Neural cell (in vitro differentiated cells): ENCODE results near the gene MUC22. TPM values are rescaled to one million over a fixed set of nuclear protein-coding genes. Genes with fewer than 3 reads are reported as not detected.
"Not testable (repeated sequence)": the region's sequence is repeated elsewhere in the genome, so short reads cannot be mapped to it uniquely, and the experiment has no call there.

ENCODE experiments used
- H2AFZ ChIP-seq: fragments of 200-600, 300-800 bp; sonication (generic), shearing (Covaris generic); 2 replicates; pipeline ENCODE4 v1.6.0; 2014; ENCODE audit warnings: low read depth, mild to moderate bottlenecking, antibody characterized with exemption, low read length, moderate library complexity
- H3F3A ChIP-seq: fragments of 200-600 bp; shearing (Covaris generic); 2 replicates; pipeline ENCODE4 v1.6.1; 2016; ENCODE audit warnings: mild to moderate bottlenecking, moderate library complexity, mixed read lengths, antibody characterized with exemption, low read length; ENCODE audit not compliant: insufficient read depth, poor library complexity, severe bottlenecking
- H3K27ac ChIP-seq: fragments of 200-600, 300-800 bp; sonication (generic), shearing (Covaris generic); 2 replicates; pipeline ENCODE4 v1.5.1; 2014; ENCODE audit warnings: mild to moderate bottlenecking, low read length, moderate library complexity
- H3K27me3 ChIP-seq: fragments of 300-800, 200-600 bp; sonication (generic), shearing (Covaris generic); 2 replicates; pipeline ENCODE4 v1.6.0; 2014; ENCODE audit warnings: mild to moderate bottlenecking, low read depth, low read length, moderate library complexity; ENCODE audit not compliant: insufficient read depth
- H3K36me3 ChIP-seq: fragments of 300-800, 200-600 bp; sonication (generic), shearing (Covaris generic); 2 replicates; pipeline ENCODE4 v1.5.1; 2014; ENCODE audit warnings: mild to moderate bottlenecking, antibody characterized with exemption, low read length, moderate library complexity; ENCODE audit not compliant: insufficient read depth
- H3K4me2 ChIP-seq: fragments of 300-800, 200-600 bp; sonication (generic), shearing (Covaris generic); 2 replicates; pipeline ENCODE4 v1.6.0; 2014; ENCODE audit warnings: mild to moderate bottlenecking, low read length
- H3K4me3 ChIP-seq: fragments of 300-800, 200-600 bp; sonication (generic), shearing (Covaris generic); 2 replicates; pipeline ENCODE4 v1.5.1; 2014; ENCODE audit warnings: mild to moderate bottlenecking, low read length, moderate library complexity
- H3K79me2 ChIP-seq: fragments of 200-600 bp; shearing (Covaris generic); replicated peaks from 2 replicates; pipeline ENCODE4 v1.6.0; 2014; ENCODE audit warnings: mild to moderate bottlenecking, low read length, moderate library complexity; ENCODE audit not compliant: insufficient read depth
- H3K9ac ChIP-seq: fragments of 300-800, 200-600 bp; sonication (generic), shearing (Covaris generic); 2 replicates; pipeline ENCODE4 v1.6.1; 2016; ENCODE audit warnings: mild to moderate bottlenecking, low read length, mixed read lengths
- H3K9me2 ChIP-seq: fragments of 200-600 bp; shearing (Covaris generic); 2 replicates; pipeline ENCODE4 v1.6.1; 2016; ENCODE audit warnings: mild to moderate bottlenecking, low read length, mixed read lengths; ENCODE audit not compliant: insufficient read depth
- H3K9me3 ChIP-seq: fragments of 200-600, 300-800 bp; sonication (generic), shearing (Covaris generic); 2 replicates; pipeline ENCODE4 v1.6.1; 2016; ENCODE audit warnings: mild to moderate bottlenecking, mixed run types, low read length, moderate library complexity, mixed read lengths
- H4K20me1 ChIP-seq: fragments of 200-600 bp; shearing (Covaris generic); 2 replicates; pipeline ENCODE4 v1.6.1; 2016; ENCODE audit warnings: mild to moderate bottlenecking, mixed run types; ENCODE audit not compliant: insufficient read depth
- EP300 ChIP-seq: fragments of 450-650 bp; conservative IDR thresholded peaks from 2 replicates; pipeline ENCODE4 v1.6.1; 2014; ENCODE audit warnings: antibody characterized with exemption, mild to moderate bottlenecking, moderate library complexity; ENCODE audit not compliant: poor library complexity, severe bottlenecking
- EZH2 ChIP-seq: fragments of 200-600, 300-800 bp; shearing (Covaris generic), sonication (generic); IDR thresholded peaks from 2 replicates; pipeline ENCODE4 v1.6.1; 2014; ENCODE audit warnings: antibody characterized with exemption, low read length, borderline replicate concordance, mild to moderate bottlenecking; ENCODE audit not compliant: insufficient read depth, poor library complexity, severe bottlenecking
- POLR2AphosphoS5 ChIP-seq: IDR thresholded peaks from 2 replicates; pipeline ENCODE4 v1.6.1; 2012
- RAD21 ChIP-seq: fragments of 450-650 bp; conservative IDR thresholded peaks from 2 replicates; pipeline ENCODE4 v1.6.1; 2014; ENCODE audit warnings: antibody characterized with exemption, mild to moderate bottlenecking, moderate library complexity
- SMC3 ChIP-seq: fragments of 450-650 bp; conservative IDR thresholded peaks from 2 replicates; pipeline ENCODE4 v1.6.1; 2014; ENCODE audit warnings: antibody characterized with exemption, mild to moderate bottlenecking, moderate library complexity; ENCODE audit not compliant: poor library complexity
- TAF1 ChIP-seq: IDR thresholded peaks from 2 replicates; pipeline ENCODE4 v1.6.1; 2012; ENCODE audit warnings: low read depth
- polyA plus RNA-seq: library from polyadenylated mRNA; depleted of rRNA; stranded (reverse); fragments of >200 nt; gene quantifications from 2 replicates; pipeline ENCODE4 v1.2.3, GENCODE V29; 2014
- TF ChIP-seq, protein P1 (sequence below): IDR thresholded peaks from 2 replicates; pipeline ENCODE4 v1.6.1; 2012; ENCODE audit warnings: borderline replicate concordance
- TF ChIP-seq, protein P2 (sequence below): fragments of 450-650 bp; IDR thresholded peaks from 2 replicates; pipeline ENCODE4 v1.5.1; 2014; ENCODE audit warnings: antibody characterized with exemption, mild to moderate bottlenecking, moderate library complexity; ENCODE audit not compliant: poor library complexity, severe bottlenecking

MUC22 gene
- polyA plus RNA-seq, 1 donor from 2014 or later, result not detected

GRCh38 chr6:31065556-31065955 lies 55.3 kb downstream of the MUC22 start:
- Histone ChIP-seq H3K36me3 (no peaks in the 10 kb centered on the region), H3K27ac (no peak overlapping the region), H2AFZ (no peak overlapping the region), H3K9me2 (no peaks in the 10 kb centered on the region), H3K79me2 (no peaks in the 10 kb centered on the region), H4K20me1 (no peaks in the 10 kb centered on the region), H3K4me3 (no peak overlapping the region), H3K27me3 (no peaks in the 10 kb centered on the region), H3K9ac (no peak overlapping the region), H3K9me3 (no peaks in the 10 kb centered on the region), H3K4me2 (no peak overlapping the region), H3F3A (no peaks in the 10 kb centered on the region)
- TF ChIP-seq EP300, result no peak
- no peak for TF ChIP-seq TAF1
- TF ChIP-seq, protein P1, sequence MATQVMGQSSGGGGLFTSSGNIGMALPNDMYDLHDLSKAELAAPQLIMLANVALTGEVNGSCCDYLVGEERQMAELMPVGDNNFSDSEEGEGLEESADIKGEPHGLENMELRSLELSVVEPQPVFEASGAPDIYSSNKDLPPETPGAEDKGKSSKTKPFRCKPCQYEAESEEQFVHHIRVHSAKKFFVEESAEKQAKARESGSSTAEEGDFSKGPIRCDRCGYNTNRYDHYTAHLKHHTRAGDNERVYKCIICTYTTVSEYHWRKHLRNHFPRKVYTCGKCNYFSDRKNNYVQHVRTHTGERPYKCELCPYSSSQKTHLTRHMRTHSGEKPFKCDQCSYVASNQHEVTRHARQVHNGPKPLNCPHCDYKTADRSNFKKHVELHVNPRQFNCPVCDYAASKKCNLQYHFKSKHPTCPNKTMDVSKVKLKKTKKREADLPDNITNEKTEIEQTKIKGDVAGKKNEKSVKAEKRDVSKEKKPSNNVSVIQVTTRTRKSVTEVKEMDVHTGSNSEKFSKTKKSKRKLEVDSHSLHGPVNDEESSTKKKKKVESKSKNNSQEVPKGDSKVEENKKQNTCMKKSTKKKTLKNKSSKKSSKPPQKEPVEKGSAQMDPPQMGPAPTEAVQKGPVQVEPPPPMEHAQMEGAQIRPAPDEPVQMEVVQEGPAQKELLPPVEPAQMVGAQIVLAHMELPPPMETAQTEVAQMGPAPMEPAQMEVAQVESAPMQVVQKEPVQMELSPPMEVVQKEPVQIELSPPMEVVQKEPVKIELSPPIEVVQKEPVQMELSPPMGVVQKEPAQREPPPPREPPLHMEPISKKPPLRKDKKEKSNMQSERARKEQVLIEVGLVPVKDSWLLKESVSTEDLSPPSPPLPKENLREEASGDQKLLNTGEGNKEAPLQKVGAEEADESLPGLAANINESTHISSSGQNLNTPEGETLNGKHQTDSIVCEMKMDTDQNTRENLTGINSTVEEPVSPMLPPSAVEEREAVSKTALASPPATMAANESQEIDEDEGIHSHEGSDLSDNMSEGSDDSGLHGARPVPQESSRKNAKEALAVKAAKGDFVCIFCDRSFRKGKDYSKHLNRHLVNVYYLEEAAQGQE, result no peak

GRCh38 chr6:31067028-31067427 lies 56.8 kb downstream of the MUC22 start:
- H3K4me3 ChIP-seq, H3K9me2 ChIP-seq, H3K79me2 ChIP-seq, H4K20me1 ChIP-seq, H2AFZ ChIP-seq, H3K27ac ChIP-seq, H3K36me3 ChIP-seq, H3F3A ChIP-seq, H3K9me3 ChIP-seq, H3K9ac ChIP-seq, H3K4me2 ChIP-seq, H3K27me3 ChIP-seq: not testable (repeated sequence)

DNA sequence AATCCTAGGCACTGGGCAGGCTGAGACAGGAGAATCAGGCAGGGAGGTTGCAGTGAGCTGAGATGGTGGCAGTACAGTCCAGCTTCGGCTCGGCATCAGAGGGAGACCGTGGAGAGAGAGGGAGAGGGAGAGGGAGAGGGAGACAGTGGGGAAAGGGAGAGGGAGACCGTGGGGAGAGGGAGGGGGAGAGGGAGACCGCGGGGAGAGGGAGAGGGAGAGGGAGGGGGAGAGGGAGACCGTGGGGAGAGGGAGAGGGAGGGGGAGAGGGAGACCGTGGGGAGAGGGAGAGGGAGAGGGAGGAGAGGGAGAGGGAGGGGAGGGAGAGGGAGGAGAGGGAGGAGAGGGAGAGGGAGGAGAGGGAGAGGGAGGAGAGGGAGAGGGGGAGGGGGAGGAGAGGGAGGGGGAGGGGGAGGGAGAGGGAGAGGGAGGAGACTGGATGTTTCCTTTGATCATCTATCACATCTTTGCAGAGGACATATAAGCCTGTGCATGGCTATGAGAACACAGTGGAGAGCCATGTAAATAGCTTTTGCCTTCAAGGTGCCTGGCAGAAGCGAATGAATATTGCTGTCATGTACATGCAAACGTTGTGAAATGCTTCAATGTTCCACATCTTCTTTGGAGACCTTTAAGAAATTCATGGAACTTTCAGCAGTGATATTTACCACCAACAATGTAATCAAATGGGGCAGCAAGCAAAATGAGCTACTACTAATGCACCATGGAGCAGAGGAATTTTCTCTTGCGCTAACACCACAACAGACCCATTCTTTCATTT lies 57.8 kb downstream of the MUC22 start:
- H4K20me1 ChIP-seq, H3K36me3 ChIP-seq, H3K79me2 ChIP-seq, H3K9ac ChIP-seq, H3K9me2 ChIP-seq, H3F3A ChIP-seq, H2AFZ ChIP-seq, H3K4me2 ChIP-seq, H3K27me3 ChIP-seq, H3K9me3 ChIP-seq: not testable (repeated sequence)
- peak overlapping the region; percentile 6 for H3K4me3 ChIP-seq
- peak overlapping the region; percentile 64 for H3K27ac ChIP-seq

DNA sequence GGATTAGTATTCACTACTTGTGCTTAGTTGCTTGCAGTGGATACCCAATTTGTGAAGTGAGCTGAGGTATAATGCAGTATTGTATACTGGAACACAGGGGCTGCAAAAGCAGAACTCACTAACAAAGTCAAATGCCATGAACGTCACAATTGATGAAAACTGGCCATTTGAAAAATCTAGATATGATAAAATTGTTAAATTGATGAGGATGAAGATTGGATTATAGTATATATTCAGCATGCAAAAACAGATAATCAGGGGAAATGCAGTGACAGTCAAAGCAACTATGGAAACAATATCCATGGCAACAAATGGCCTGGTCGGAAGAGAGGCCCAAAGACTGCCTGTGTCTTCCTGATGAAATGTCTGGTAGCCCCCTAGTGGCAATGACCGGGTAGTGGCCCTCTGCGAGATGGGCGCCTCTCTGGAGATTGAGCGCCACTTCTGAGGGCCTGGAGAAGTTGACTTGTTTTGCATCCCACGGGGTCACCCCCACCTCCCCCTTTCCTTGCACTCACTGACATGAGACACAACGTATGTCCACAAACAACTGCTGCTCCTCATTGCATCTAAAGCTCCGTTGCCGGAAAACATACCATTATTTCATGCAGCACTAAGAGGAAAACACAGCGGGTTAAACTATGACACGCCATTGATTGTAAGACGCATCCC lies 58.5 kb downstream of the MUC22 start:
- H3K9ac ChIP-seq, result no peak overlapping the region
- TF ChIP-seq EZH2 (no peak), RAD21 (peak; percentile 68), TAF1 (no peak), POLR2AphosphoS5 (no peak), SMC3 (peak; percentile 74)
- TF ChIP-seq, protein P1, result no peak
- TF ChIP-seq, protein P2, sequence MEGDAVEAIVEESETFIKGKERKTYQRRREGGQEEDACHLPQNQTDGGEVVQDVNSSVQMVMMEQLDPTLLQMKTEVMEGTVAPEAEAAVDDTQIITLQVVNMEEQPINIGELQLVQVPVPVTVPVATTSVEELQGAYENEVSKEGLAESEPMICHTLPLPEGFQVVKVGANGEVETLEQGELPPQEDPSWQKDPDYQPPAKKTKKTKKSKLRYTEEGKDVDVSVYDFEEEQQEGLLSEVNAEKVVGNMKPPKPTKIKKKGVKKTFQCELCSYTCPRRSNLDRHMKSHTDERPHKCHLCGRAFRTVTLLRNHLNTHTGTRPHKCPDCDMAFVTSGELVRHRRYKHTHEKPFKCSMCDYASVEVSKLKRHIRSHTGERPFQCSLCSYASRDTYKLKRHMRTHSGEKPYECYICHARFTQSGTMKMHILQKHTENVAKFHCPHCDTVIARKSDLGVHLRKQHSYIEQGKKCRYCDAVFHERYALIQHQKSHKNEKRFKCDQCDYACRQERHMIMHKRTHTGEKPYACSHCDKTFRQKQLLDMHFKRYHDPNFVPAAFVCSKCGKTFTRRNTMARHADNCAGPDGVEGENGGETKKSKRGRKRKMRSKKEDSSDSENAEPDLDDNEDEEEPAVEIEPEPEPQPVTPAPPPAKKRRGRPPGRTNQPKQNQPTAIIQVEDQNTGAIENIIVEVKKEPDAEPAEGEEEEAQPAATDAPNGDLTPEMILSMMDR, result peak; percentile 85

More for the DNA sequence above, 58.5 kb downstream of the MUC22 start:
- Histone ChIP-seq H3K9me3 (no peaks in the 10 kb centered on the region), H3K36me3 (no peaks in the 10 kb centered on the region), H3K9me2 (no peaks in the 10 kb centered on the region), H3F3A (no peaks in the 10 kb centered on the region), H2AFZ (no peak overlapping the region), H3K4me3 (peak overlapping the region; percentile 6), H3K4me2 (no peak overlapping the region), H3K27me3 (no peaks in the 10 kb centered on the region), H4K20me1 (no peaks in the 10 kb centered on the region), H3K79me2 (no peaks in the 10 kb centered on the region), H3K27ac (peak overlapping the region; percentile 64)
